Upper lobe of left lung (tissue), 4 donors: Measurements from ENCODE around the gene AOC3.

ENCODE experiments used
- CTCF ChIP-seq, 6 experiments: fragments of 450-650 bp in 4 of 6; fragments of 200-600 bp in 2 of 6; sonication (generic) in 2 of 6; IDR thresholded peaks; one replicate each; pipeline ENCODE4 v1.5.1; 2016 to 2019; ENCODE audit warnings: antibody characterized with exemption in 6 of 6
- EP300 ChIP-seq, 4 donors: sonication (generic); formaldehyde crosslinking; IDR thresholded peaks; one replicate each; pipeline ENCODE4 v1.5.1; 2017; ENCODE audit warnings: antibody characterized with exemption in 4 of 4, control low read depth in 2 of 4
- POLR2A ChIP-seq, 4 donors: fragments of 450-650 bp; IDR thresholded peaks; one replicate each; pipeline ENCODE4 v1.5.1; 2016 to 2017; ENCODE audit warnings: antibody characterized with exemption in 4 of 4, mild to moderate bottlenecking in 2 of 4
- POLR2AphosphoS5 ChIP-seq, 2 donors: sonication (generic); formaldehyde crosslinking; IDR thresholded peaks; one replicate each; pipeline ENCODE4 v1.5.1; 2017; ENCODE audit warnings: antibody characterized with exemption in 2 of 2

- TF ChIP-seq POLR2AphosphoS5 (IDR thresholded peaks at IDR 0.05) (no peak), EP300 (IDR thresholded peaks at IDR 0.05) (no peak), CTCF (IDR thresholded peaks at IDR 0.05) (no peak), POLR2A (IDR thresholded peaks at IDR 0.05) (no peak)
These were observed 33.1 kb upstream of the AOC3 start for GRCh38 chr17:42817866-42818265.
